IMR-90 (cell line): ENCODE data around the gene FXYD3. TPM values are rescaled to one million over a fixed set of nuclear protein-coding genes. Genes with fewer than 3 reads are reported as not detected.

Source experiments
- ATAC-seq: fragments of 200-7000 bp; cut with Tn5 transposase; 2 replicates; pipeline ENCODE4 v1.9.1; 2020; ENCODE audit warnings: low read depth, mild to moderate bottlenecking, moderate library complexity
- BruUV-seq: library from RNA; stranded (reverse); fragments of 400-500 nt; replicated peaks from 2 replicates; lab custom pipeline; 2021; lab: Mats Ljungman, UMichigan
- CTCF ChIA-PET: fragments of 300-600 bp; formaldehyde crosslinking; extraction: SDS; loops from one replicate; lab custom pipeline; 2021; ENCODE audit warnings: antibody characterized with exemption; lab: Yijun Ruan, JAX
- POLR2A ChIA-PET: fragments of 300-600 bp; sonication (Branson Sonifier 250); formaldehyde crosslinking; loops from one replicate; lab custom pipeline; 2022; ENCODE audit warnings: antibody characterized with exemption; ENCODE audit not compliant: unreplicated experiment; lab: Charles Lee
- DNase-seq: peaks from one replicate; pipeline ENCODE4 v3.0.0; 2013
- H2AFZ ChIP-seq: replicated peaks from 2 replicates; pipeline ENCODE3; 2013; ENCODE audit warnings: low read length, mild to moderate bottlenecking; ENCODE audit not compliant: poor library complexity
- H2AK5ac ChIP-seq: 2 replicates; pipeline ENCODE4 v1.6.1; 2013; ENCODE audit warnings: low read depth, low read length, inconsistent platforms
- H2AK9ac ChIP-seq: replicated peaks from 2 replicates; pipeline ENCODE3; 2013; ENCODE audit warnings: mild to moderate bottlenecking, low read depth, low read length, moderate library complexity; ENCODE audit not compliant: poor library complexity
- H2BK120ac ChIP-seq: 2 replicates; pipeline ENCODE4 v1.6.1; 2013; ENCODE audit warnings: low read depth, low read length, inconsistent platforms
- H2BK15ac ChIP-seq: 3 replicates; pipeline ENCODE4 v1.6.1; 2013; ENCODE audit warnings: low read depth, low read length, inconsistent platforms
- H2BK20ac ChIP-seq: 2 replicates; pipeline ENCODE4 v1.6.1; 2013; ENCODE audit warnings: low read depth, mild to moderate bottlenecking, inconsistent platforms, low read length, moderate library complexity
- H2BK5ac ChIP-seq: 2 replicates; pipeline ENCODE4 v1.6.1; 2013; ENCODE audit warnings: mild to moderate bottlenecking, low read depth, low read length, inconsistent platforms; ENCODE audit not compliant: poor library complexity, severe bottlenecking
- H3K14ac ChIP-seq: replicated peaks from 2 replicates; pipeline ENCODE4 v1.6.1; 2013; ENCODE audit warnings: low read depth, low read length, inconsistent platforms
- H3K18ac ChIP-seq: 2 replicates; pipeline ENCODE4 v1.6.1; 2013; ENCODE audit warnings: low read depth, low read length, control low read depth
- H3K23ac ChIP-seq: 2 replicates; pipeline ENCODE4 v1.6.1; 2013; ENCODE audit warnings: low read depth, low read length, inconsistent platforms
- H3K27ac ChIP-seq: 2 replicates; pipeline ENCODE4 v1.5.1; 2013; ENCODE audit warnings: mild to moderate bottlenecking, control low read depth, low read length; ENCODE audit not compliant: insufficient read depth
- H3K27me3 ChIP-seq: 2 replicates; pipeline ENCODE4 v1.6.1; 2013; ENCODE audit warnings: low read length; ENCODE audit not compliant: control insufficient read depth, insufficient read depth
- H3K36me3 ChIP-seq: 2 replicates; pipeline ENCODE4 v1.6.1; 2013; ENCODE audit warnings: low read length, mixed read lengths; ENCODE audit not compliant: control insufficient read depth, insufficient read depth
- H3K4ac ChIP-seq: 2 replicates; pipeline ENCODE4 v1.6.1; 2013; ENCODE audit warnings: low read depth, low read length, inconsistent platforms
- H3K4me1 ChIP-seq: 2 replicates; pipeline ENCODE4 v1.6.1; 2013; ENCODE audit warnings: low read length, mixed read lengths; ENCODE audit not compliant: control insufficient read depth, insufficient read depth
- H3K4me2 ChIP-seq: 2 replicates; pipeline ENCODE4 v1.6.1; 2013; ENCODE audit warnings: low read depth, mild to moderate bottlenecking, control low read depth, low read length, moderate library complexity
- H3K4me3 ChIP-seq: 2 replicates; pipeline ENCODE4 v1.5.1; 2013; ENCODE audit warnings: low read depth, mild to moderate bottlenecking, control low read depth, low read length, moderate library complexity; ENCODE audit not compliant: insufficient read depth
- H3K56ac ChIP-seq: 2 replicates; pipeline ENCODE4 v1.6.1; 2013; ENCODE audit warnings: low read length, inconsistent platforms; ENCODE audit not compliant: insufficient read depth; ENCODE audit errors: extremely low read depth
- H3K79me1 ChIP-seq, 2 experiments: 2 replicates each; pipeline ENCODE4 v1.6.1; 2013; ENCODE audit warnings: low read length in 2 of 2, inconsistent platforms in 1 of 2, low read depth in 1 of 2
- H3K9ac ChIP-seq: 2 replicates; pipeline ENCODE4 v1.6.1; 2013; ENCODE audit warnings: low read depth, low read length, control low read depth
- H3K9me1 ChIP-seq: 2 replicates; pipeline ENCODE4 v1.6.1; 2013; ENCODE audit warnings: low read length, inconsistent platforms; ENCODE audit not compliant: insufficient read depth
- H3K9me3 ChIP-seq: 2 replicates; pipeline ENCODE4 v1.6.1; 2013; ENCODE audit warnings: low read length; ENCODE audit not compliant: control insufficient read depth, insufficient read depth
- H4K20me1 ChIP-seq: 2 replicates; pipeline ENCODE4 v1.6.1; 2013; ENCODE audit warnings: low read length, inconsistent platforms; ENCODE audit not compliant: insufficient read depth
- H4K5ac ChIP-seq: 2 replicates; pipeline ENCODE4 v1.6.1; 2013; ENCODE audit warnings: mild to moderate bottlenecking, low read depth, low read length, control low read depth
- H4K8ac ChIP-seq, 2 experiments: 2 replicates each; pipeline ENCODE4 v1.6.1; 2013; ENCODE audit warnings: low read depth in 2 of 2, low read length in 2 of 2, control low read depth in 1 of 2, inconsistent platforms in 1 of 2
- H4K91ac ChIP-seq: 2 replicates; pipeline ENCODE4 v1.6.1; 2013; ENCODE audit warnings: low read depth, low read length, inconsistent platforms; ENCODE audit not compliant: insufficient read depth
- BHLHE40 ChIP-seq: fragments of 150-350 bp; IDR thresholded peaks from 2 replicates; pipeline ENCODE4 v1.6.1; 2016; ENCODE audit warnings: mild to moderate bottlenecking, low read depth, low read length
- CEBPB ChIP-seq: IDR thresholded peaks from 2 replicates; pipeline ENCODE4 v1.6.1; 2012; ENCODE audit warnings: low read depth, low read length, improper control_type of control experiment
- CHD1 ChIP-seq: IDR thresholded peaks from 2 replicates; pipeline ENCODE4 v1.6.1; 2012; ENCODE audit warnings: low read depth, low read length, improper control_type of control experiment
- FOS ChIP-seq: fragments of 150-350 bp; IDR thresholded peaks from 2 replicates; pipeline ENCODE4 v1.6.1; 2016; ENCODE audit warnings: low read depth, low read length
- MAFK ChIP-seq: IDR thresholded peaks from 2 replicates; pipeline ENCODE4 v1.6.1; 2012; ENCODE audit warnings: low read depth, low read length, improper control_type of control experiment
- MAZ ChIP-seq: IDR thresholded peaks from 2 replicates; pipeline ENCODE4 v1.6.1; 2012; ENCODE audit warnings: low read depth, mild to moderate bottlenecking, low read length, improper control_type of control experiment, moderate library complexity, borderline replicate concordance
- MXI1 ChIP-seq: IDR thresholded peaks from 2 replicates; pipeline ENCODE4 v1.6.1; 2012; ENCODE audit warnings: low read depth, mild to moderate bottlenecking, low read length, moderate library complexity, borderline replicate concordance
- NFE2L2 ChIP-seq: fragments of 150-350 bp; IDR thresholded peaks from 2 replicates; pipeline ENCODE4 v1.6.1; 2016; ENCODE audit warnings: low read depth, mild to moderate bottlenecking, low read length
- POLR2A ChIP-seq: IDR thresholded peaks from 2 replicates; pipeline ENCODE4 v1.6.1; 2012; ENCODE audit warnings: mild to moderate bottlenecking, low read depth, low read length
- RAD21 ChIP-seq: IDR thresholded peaks from 2 replicates; pipeline ENCODE4 v1.6.1; 2012; ENCODE audit warnings: low read length, improper control_type of control experiment
- RCOR1 ChIP-seq: IDR thresholded peaks from 2 replicates; pipeline ENCODE4 v1.6.1; 2012; ENCODE audit warnings: mild to moderate bottlenecking, low read length, improper control_type of control experiment; ENCODE audit not compliant: insufficient replicate concordance
- RFX5 ChIP-seq: IDR thresholded peaks from 2 replicates; pipeline ENCODE4 v1.8.0; 2012; ENCODE audit warnings: low read depth, mild to moderate bottlenecking, low read length, moderate library complexity
- SMC3 ChIP-seq: fragments of 150-350 bp; IDR thresholded peaks from 2 replicates; pipeline ENCODE4 v1.6.1; 2016; ENCODE audit warnings: low read depth, mild to moderate bottlenecking, antibody characterized with exemption, low read length, moderate library complexity
- whole genome bisulfite sequencing, 2 experiments: methylation state at CpG; one replicate each; pipeline versions ENCODE4 v1.1.5 to v1.1.7; 2013; ENCODE audit warnings: missing lambda C conversion rate in 2 of 2; ENCODE audit not compliant: insufficient read length in 1 of 2; ENCODE audit errors: extremely low coverage in 2 of 2; 5-methylcytosine and 5-hydroxymethylcytosine counted together
- dilution Hi-C: fragments of 300-500 bp; cut with HindIII; formaldehyde crosslinking; loops from one replicate; pipeline ENCODE4 v1.14.3; 2018; ENCODE audit warnings: low sequenced_read_pairs; ENCODE audit not compliant: unreplicated experiment
- in situ Hi-C: fragments of 300-500 bp; cut with MboI; formaldehyde crosslinking; loops from 3 replicates; pipeline ENCODE4 v1.14.3; 2019; ENCODE audit warnings: low sequenced_read_pairs, inconsistent platforms, mixed read lengths
- intact Hi-C: fragments of 100-400 bp; cut with micrococcal nuclease; formaldehyde crosslinking; loops from 2 replicates; pipeline ENCODE4 v1.10.0; 2022
- polyA plus RNA-seq, 3 experiments: library from polyadenylated mRNA; depleted of rRNA; stranded (reverse); fragments of >200 nt; gene quantifications; 2 replicates each; pipeline ENCODE4 v1.2.3, GENCODE V29; 2012; ENCODE audit warnings: low replicate concordance in 1 of 3
- total RNA-seq: library from RNA; depleted of rRNA; stranded (reverse); fragments of >200 nt; gene quantifications from 2 replicates; pipeline ENCODE4 v1.2.3, GENCODE V29; 2012
- TF ChIP-seq, protein P1 (sequence below): fragments of 150-350 bp; IDR thresholded peaks from 2 replicates; pipeline ENCODE4 v1.6.1; 2016; ENCODE audit warnings: low read depth, mild to moderate bottlenecking, low read length, moderate library complexity, borderline replicate concordance
- TF ChIP-seq, protein P2 (sequence below): conservative IDR thresholded peaks from 2 replicates; pipeline ENCODE4 v1.5.1; 2012; ENCODE audit warnings: mild to moderate bottlenecking, low read depth, low read length, improper control_type of control experiment
- TF ChIP-seq, protein P3 (sequence below): fragments of 150-350 bp; IDR thresholded peaks from 2 replicates; pipeline ENCODE4 v1.6.1; 2017; ENCODE audit warnings: mild to moderate bottlenecking, antibody characterized with exemption, low read length, low read depth

FXYD3 gene
- total and polyA plus RNA-seq, 2 of the 4 experiments (the other 2 are of a cell fraction) = not detected

DNA sequence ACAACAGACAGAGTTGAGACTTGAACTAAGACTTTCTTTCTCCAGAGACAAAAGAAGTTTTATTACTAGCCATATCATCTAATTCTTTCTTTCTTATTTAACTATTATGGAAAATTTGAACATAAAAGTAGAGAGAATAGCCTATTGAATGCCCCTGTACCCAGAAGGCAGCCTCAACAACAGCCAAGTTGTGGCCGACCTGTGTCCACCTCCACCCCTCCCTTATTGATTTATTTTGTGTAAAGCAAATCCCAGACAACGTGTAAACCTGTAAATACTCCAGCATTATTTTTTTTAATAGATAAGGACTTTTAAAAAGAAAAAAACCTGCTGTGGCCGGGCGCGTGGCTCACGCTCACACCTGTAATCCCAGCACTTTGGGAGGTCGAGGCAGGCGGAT is 26.1 kb upstream of the FXYD3 start:
- Histone ChIP-seq H3K9me3 (no peaks in the 10 kb centered on the region), H2AFZ (no peak overlapping the region), H2BK120ac (no peak overlapping the region), H4K5ac (no peak overlapping the region), H3K79me1 (no peaks in the 10 kb centered on the region), H2AK5ac (no peak overlapping the region), H3K9me1 (peaks cover 7% of the 10 kb centered on the region), H3K23ac (no peak overlapping the region), H3K27ac (no peak overlapping the region), H3K4me2 (no peak overlapping the region), H4K91ac (no peak overlapping the region), H4K20me1 (no peaks in the 10 kb centered on the region), H3K56ac (no peak overlapping the region), H3K9ac (no peak overlapping the region), H2AK9ac (no peak overlapping the region), H3K4me3 (no peak overlapping the region), H2BK15ac (no peak overlapping the region), H3K14ac (no peak overlapping the region), H3K4me1 (peaks cover 3% of the 10 kb centered on the region), H2BK5ac (no peak overlapping the region), H4K8ac (no peak overlapping the region), H3K18ac (no peak overlapping the region), H3K27me3 (peaks cover 3% of the 10 kb centered on the region; the same call in 1 of the 2 replicates), H3K4ac (no peak overlapping the region), H2BK20ac (no peak overlapping the region; the same call in 1 of the 2 replicates), H3K36me3 (no peaks in the 10 kb centered on the region)
- no peak for ATAC-seq
- no CpG with 5 or more reads among the region's 8 CpGs for WGBS, 2 experiments
- intact Hi-C loops (no loop called here), in situ Hi-C loops (no loop called here), dilution Hi-C loops (no loop called here)
- CTCF ChIA-PET = interaction anchor here (0.7 to 1.3 kb wide), 3 partner anchors 11 to 45 kb away, joined by 3 to 4 read pairs (median 3); no protein-coding TSS in a partner anchor
- no peak for TF ChIP-seq MAZ
- no peak for TF ChIP-seq RAD21
- no peak for TF ChIP-seq RFX5
- TF ChIP-seq, protein P1, sequence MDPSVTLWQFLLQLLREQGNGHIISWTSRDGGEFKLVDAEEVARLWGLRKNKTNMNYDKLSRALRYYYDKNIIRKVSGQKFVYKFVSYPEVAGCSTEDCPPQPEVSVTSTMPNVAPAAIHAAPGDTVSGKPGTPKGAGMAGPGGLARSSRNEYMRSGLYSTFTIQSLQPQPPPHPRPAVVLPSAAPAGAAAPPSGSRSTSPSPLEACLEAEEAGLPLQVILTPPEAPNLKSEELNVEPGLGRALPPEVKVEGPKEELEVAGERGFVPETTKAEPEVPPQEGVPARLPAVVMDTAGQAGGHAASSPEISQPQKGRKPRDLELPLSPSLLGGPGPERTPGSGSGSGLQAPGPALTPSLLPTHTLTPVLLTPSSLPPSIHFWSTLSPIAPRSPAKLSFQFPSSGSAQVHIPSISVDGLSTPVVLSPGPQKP = no peak
- no peak for TF ChIP-seq CHD1
- TF ChIP-seq CEBPB = no peak
- no peak for TF ChIP-seq NFE2L2
- TF ChIP-seq, protein P2, sequence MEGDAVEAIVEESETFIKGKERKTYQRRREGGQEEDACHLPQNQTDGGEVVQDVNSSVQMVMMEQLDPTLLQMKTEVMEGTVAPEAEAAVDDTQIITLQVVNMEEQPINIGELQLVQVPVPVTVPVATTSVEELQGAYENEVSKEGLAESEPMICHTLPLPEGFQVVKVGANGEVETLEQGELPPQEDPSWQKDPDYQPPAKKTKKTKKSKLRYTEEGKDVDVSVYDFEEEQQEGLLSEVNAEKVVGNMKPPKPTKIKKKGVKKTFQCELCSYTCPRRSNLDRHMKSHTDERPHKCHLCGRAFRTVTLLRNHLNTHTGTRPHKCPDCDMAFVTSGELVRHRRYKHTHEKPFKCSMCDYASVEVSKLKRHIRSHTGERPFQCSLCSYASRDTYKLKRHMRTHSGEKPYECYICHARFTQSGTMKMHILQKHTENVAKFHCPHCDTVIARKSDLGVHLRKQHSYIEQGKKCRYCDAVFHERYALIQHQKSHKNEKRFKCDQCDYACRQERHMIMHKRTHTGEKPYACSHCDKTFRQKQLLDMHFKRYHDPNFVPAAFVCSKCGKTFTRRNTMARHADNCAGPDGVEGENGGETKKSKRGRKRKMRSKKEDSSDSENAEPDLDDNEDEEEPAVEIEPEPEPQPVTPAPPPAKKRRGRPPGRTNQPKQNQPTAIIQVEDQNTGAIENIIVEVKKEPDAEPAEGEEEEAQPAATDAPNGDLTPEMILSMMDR = no peak
- TF ChIP-seq RCOR1 = no peak
- no peak for TF ChIP-seq MAFK
- TF ChIP-seq FOS = no peak
- no peak for TF ChIP-seq POLR2A
- no peak for TF ChIP-seq BHLHE40
- TF ChIP-seq SMC3 = no peak
- no peak for TF ChIP-seq MXI1
- TF ChIP-seq, protein P3, sequence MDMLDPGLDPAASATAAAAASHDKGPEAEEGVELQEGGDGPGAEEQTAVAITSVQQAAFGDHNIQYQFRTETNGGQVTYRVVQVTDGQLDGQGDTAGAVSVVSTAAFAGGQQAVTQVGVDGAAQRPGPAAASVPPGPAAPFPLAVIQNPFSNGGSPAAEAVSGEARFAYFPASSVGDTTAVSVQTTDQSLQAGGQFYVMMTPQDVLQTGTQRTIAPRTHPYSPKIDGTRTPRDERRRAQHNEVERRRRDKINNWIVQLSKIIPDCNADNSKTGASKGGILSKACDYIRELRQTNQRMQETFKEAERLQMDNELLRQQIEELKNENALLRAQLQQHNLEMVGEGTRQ = no peak
- no peak for DNase-seq
- POLR2A ChIA-PET = no interaction called here
- BruUV-seq = no TSS peak
